Endothelial cell of umbilical vein (primary cell): Measurements from ENCODE around the gene SLC38A1. TPM values are rescaled to one million over a fixed set of nuclear protein-coding genes. Genes with fewer than 3 reads are reported as not detected.

ENCODE experiments used
- BruUV-seq: library from RNA; stranded (reverse); fragments of 400-500 nt; replicated peaks from 2 replicates; lab custom pipeline; 2021; lab: Mats Ljungman, UMichigan
- CTCF ChIA-PET: fragments of 300-600, 350-600 bp; sonication (Branson Sonifier 250); formaldehyde crosslinking; loops from one replicate; lab custom pipeline; 2021; ENCODE audit warnings: antibody characterized with exemption, inconsistent platforms; lab: Charles Lee
- POLR2A ChIA-PET: fragments of 300-600, 350-600 bp; sonication (Branson Sonifier 250); formaldehyde crosslinking; loops from one replicate; lab custom pipeline; 2021; ENCODE audit warnings: antibody characterized with exemption, inconsistent platforms; lab: Charles Lee
- DNase-seq: peaks from one replicate; pipeline ENCODE4 v3.0.0-alpha.2; 2011; ENCODE audit warnings: low read depth, low spot score
- FAIRE-seq: peaks from 2 replicates; lab custom pipeline; 2011; peaks lifted over from hg19 to GRCh38; lab: Jason Lieb, UNC
- H2AFZ ChIP-seq: 2 replicates; pipeline ENCODE4 v1.6.0; 2012; ENCODE audit warnings: low read depth, low read length, control low read depth, inconsistent platforms
- H3K27ac ChIP-seq: 2 replicates; pipeline ENCODE4 v1.5.1; 2011; ENCODE audit warnings: low read depth, mild to moderate bottlenecking, control low read depth, low read length, moderate library complexity; ENCODE audit not compliant: insufficient read depth
- H3K27me3 ChIP-seq, 2 experiments: 2 replicates each; pipeline versions ENCODE4 v1.6.0 to v1.6.1; 2011; ENCODE audit warnings: low read length in 2 of 2, mixed read lengths in 1 of 2; ENCODE audit not compliant: control insufficient read depth in 2 of 2, insufficient read depth in 2 of 2
- H3K36me3 ChIP-seq, 2 experiments: 2 replicates in 1 of 2; 3 replicates in 1 of 2; pipeline ENCODE4 v1.5.1; 2011; ENCODE audit warnings: low read length in 2 of 2, mild to moderate bottlenecking in 1 of 2, moderate library complexity in 1 of 2; ENCODE audit not compliant: control insufficient read depth in 2 of 2, insufficient read depth in 2 of 2; ENCODE audit errors: extremely low read depth in 1 of 2
- H3K4me1 ChIP-seq: 3 replicates; pipeline ENCODE4 v1.5.1; 2011; ENCODE audit warnings: mild to moderate bottlenecking, low read length; ENCODE audit not compliant: control insufficient read depth, insufficient read depth; ENCODE audit errors: extremely low read depth
- H3K4me2 ChIP-seq: 2 replicates; pipeline ENCODE4 v1.6.1; 2011; ENCODE audit warnings: low read length, control low read depth, mixed read lengths; ENCODE audit not compliant: insufficient read depth
- H3K4me3 ChIP-seq, 3 experiments: fragments of 200-600 bp in 1 of 3; sonication (generic), shearing (Covaris generic) in 1 of 3; replicated peaks in 1 of 3; 2 replicates each; pipeline ENCODE4 v1.5.1; 2011 to 2016; ENCODE audit warnings: control low read depth in 3 of 3, low read length in 3 of 3, mild to moderate bottlenecking in 2 of 3, inconsistent platforms in 1 of 3, low read depth in 1 of 3, moderate library complexity in 1 of 3; ENCODE audit not compliant: insufficient read depth in 1 of 3
- H3K79me2 ChIP-seq: 2 replicates; pipeline ENCODE4 v1.6.0; 2012; ENCODE audit warnings: low read length, inconsistent platforms; ENCODE audit not compliant: control insufficient read depth, insufficient read depth
- H3K9ac ChIP-seq: replicated peaks from 2 replicates; pipeline ENCODE3; 2011; ENCODE audit warnings: low read length, control low read depth; ENCODE audit not compliant: insufficient read depth; ENCODE audit errors: extremely low read depth
- H3K9me1 ChIP-seq: replicated peaks from 3 replicates; pipeline ENCODE4 v1.6.0; 2011; ENCODE audit warnings: mild to moderate bottlenecking, low read length; ENCODE audit not compliant: control insufficient read depth, insufficient read depth; ENCODE audit errors: extremely low read depth
- H3K9me3 ChIP-seq: replicated peaks from 2 replicates; pipeline ENCODE4 v1.5.1; 2012; ENCODE audit warnings: low read length, inconsistent platforms; ENCODE audit not compliant: control insufficient read depth, insufficient read depth
- H4K20me1 ChIP-seq: replicated peaks from 2 replicates; pipeline ENCODE3; 2011; ENCODE audit warnings: mild to moderate bottlenecking, low read length; ENCODE audit not compliant: control insufficient read depth, insufficient read depth; ENCODE audit errors: extremely low read depth
- GATA2 ChIP-seq: IDR thresholded peaks from 2 replicates; pipeline ENCODE4 v1.7.0; 2011; ENCODE audit warnings: low read depth, mild to moderate bottlenecking, moderate library complexity, mixed read lengths, low read length; ENCODE audit not compliant: insufficient read length, insufficient read depth
- JUN ChIP-seq: IDR thresholded peaks from 2 replicates; pipeline ENCODE4 v1.6.1; 2011; ENCODE audit warnings: borderline replicate concordance, low read depth; ENCODE audit not compliant: insufficient read length, insufficient read depth
- MYC ChIP-seq: IDR thresholded peaks from one replicate; pipeline ENCODE4 v1.6.1; 2011; ENCODE audit warnings: mild to moderate bottlenecking, low read depth, low read length
- POLR2AphosphoS5 ChIP-seq: IDR thresholded peaks from 2 replicates; pipeline ENCODE4 v1.6.1; 2012; ENCODE audit warnings: low read depth, mild to moderate bottlenecking, control low read depth, low read length, moderate library complexity; ENCODE audit not compliant: insufficient read depth
- dilution Hi-C: fragments of 300-500 bp; cut with MboI; formaldehyde crosslinking; loops from one replicate; pipeline ENCODE4 v1.15.0; 2019; ENCODE audit warnings: low sequenced_read_pairs; ENCODE audit not compliant: extremely low pct_ligation_motif_present
- intact Hi-C: fragments of 100-400 bp; cut with micrococcal nuclease; formaldehyde crosslinking; loops from one replicate; pipeline ENCODE4 v1.10.0; 2022
- polyA plus RNA-seq, 4 experiments: library from polyadenylated mRNA; depleted of rRNA in 3 of 4; stranded (reverse) in 3 of 4; unstranded in 1 of 4; fragments of >200 nt; gene quantifications; 2 replicates each; pipeline versions ENCODE4 v1.2.1 to v1.2.3, GENCODE V29; 2011 to 2012; ENCODE audit warnings: missing spikeins in 1 of 4
- total RNA-seq: library from RNA; stranded (reverse); gene quantifications from 2 replicates; pipeline ENCODE4 v1.2.3, GENCODE V29; 2021
- TF ChIP-seq, protein P1 (sequence below), 2 donors: IDR thresholded peaks; 1 replicate in 1 of 2; 2 replicates in 1 of 2; pipeline ENCODE4 v1.5.1; 2011; ENCODE audit warnings: low read length in 2 of 2, mild to moderate bottlenecking in 2 of 2, moderate library complexity in 2 of 2, control low read depth in 1 of 2, inconsistent platforms in 1 of 2, low read depth in 1 of 2; ENCODE audit not compliant: insufficient read depth in 1 of 2; ENCODE audit errors: extremely low read depth in 1 of 2
- TF ChIP-seq, protein P2 (sequence below): IDR thresholded peaks from 2 replicates; pipeline ENCODE4 v1.6.1; 2011; ENCODE audit not compliant: insufficient read depth, insufficient read length

Gene SLC38A1
- total and polyA plus RNA-seq, 2 donors (not counting 3 experiments of a cell fraction or from before 2014, with no cell fraction given), result 23.6 to 86.4 TPM

DNA sequence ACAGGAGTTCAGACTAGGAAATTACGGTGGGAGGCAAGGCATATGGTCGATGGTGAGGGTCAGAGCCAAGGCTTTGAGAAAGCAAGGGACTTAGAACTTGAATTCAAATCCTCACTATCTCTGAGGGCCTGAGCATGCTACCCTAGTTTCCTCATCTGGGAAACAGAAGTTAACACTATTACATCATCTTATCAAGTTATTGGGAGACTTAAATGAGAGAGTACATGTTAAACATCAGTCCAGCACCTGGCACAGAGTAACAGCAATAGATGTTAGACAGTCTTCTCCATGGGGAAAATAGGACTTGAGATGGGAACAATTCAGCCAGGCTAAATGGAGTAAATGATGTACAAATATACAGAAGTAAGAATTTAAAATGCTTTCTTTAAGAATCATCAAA, 38.5 kb downstream of the SLC38A1 start:
- Histone ChIP-seq H3K4me1 (no peaks in the 10 kb centered on the region), H3K9me1 (no peaks in the 10 kb centered on the region), H3K27me3 (no peaks in the 10 kb centered on the region), H3K4me2 (no peak overlapping the region), H3K36me3 (peaks cover 0 to 8% of the 10 kb centered on the region in 2 experiments), H3K9ac (no peak overlapping the region), H3K79me2 (peaks cover 53% of the 10 kb centered on the region), H3K9me3 (no peaks in the 10 kb centered on the region), H3K27ac (no peak overlapping the region), H4K20me1 (no peaks in the 10 kb centered on the region), H2AFZ (no peak overlapping the region), H3K4me3 (no peak overlapping the region)
- dilution Hi-C loops (no loop called here), intact Hi-C loops (no loop called here)
- no TSS peak for BruUV-seq
- CTCF ChIA-PET, result no interaction called here
- POLR2A ChIA-PET, result no interaction called here
- TF ChIP-seq POLR2AphosphoS5, result no peak
- TF ChIP-seq GATA2, result no peak
- TF ChIP-seq, protein P1, sequence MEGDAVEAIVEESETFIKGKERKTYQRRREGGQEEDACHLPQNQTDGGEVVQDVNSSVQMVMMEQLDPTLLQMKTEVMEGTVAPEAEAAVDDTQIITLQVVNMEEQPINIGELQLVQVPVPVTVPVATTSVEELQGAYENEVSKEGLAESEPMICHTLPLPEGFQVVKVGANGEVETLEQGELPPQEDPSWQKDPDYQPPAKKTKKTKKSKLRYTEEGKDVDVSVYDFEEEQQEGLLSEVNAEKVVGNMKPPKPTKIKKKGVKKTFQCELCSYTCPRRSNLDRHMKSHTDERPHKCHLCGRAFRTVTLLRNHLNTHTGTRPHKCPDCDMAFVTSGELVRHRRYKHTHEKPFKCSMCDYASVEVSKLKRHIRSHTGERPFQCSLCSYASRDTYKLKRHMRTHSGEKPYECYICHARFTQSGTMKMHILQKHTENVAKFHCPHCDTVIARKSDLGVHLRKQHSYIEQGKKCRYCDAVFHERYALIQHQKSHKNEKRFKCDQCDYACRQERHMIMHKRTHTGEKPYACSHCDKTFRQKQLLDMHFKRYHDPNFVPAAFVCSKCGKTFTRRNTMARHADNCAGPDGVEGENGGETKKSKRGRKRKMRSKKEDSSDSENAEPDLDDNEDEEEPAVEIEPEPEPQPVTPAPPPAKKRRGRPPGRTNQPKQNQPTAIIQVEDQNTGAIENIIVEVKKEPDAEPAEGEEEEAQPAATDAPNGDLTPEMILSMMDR (IDR thresholded peaks at IDR 0.05; ENCODE audit: extremely low read depth in 1 of 2, insufficient read depth in 1 of 2, low read depth in 1 of 2, low read length in 2 of 2), result no peak
- no peak for TF ChIP-seq MYC
- TF ChIP-seq, protein P2, sequence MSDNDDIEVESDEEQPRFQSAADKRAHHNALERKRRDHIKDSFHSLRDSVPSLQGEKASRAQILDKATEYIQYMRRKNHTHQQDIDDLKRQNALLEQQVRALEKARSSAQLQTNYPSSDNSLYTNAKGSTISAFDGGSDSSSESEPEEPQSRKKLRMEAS, result no peak
- no peak for TF ChIP-seq JUN
- DNase-seq (no peak), FAIRE-seq (no peak)
